Mesenchymal stem cell (in vitro differentiated cells and primary cell): ENCODE data around the gene CEBPE.
"Not testable (repeated sequence)": the region's sequence is repeated elsewhere in the genome, so short reads cannot be mapped to it uniquely, and the experiment has no call there.

Source experiments
- DNase-seq: peaks from one replicate; pipeline ENCODE4 v3.0.0-alpha.2; 2013
- H2AFZ ChIP-seq: one replicate; pipeline ENCODE4 v1.6.1; 2013; ENCODE audit warnings: low read depth, mild to moderate bottlenecking, control low read depth, inconsistent platforms, low read length, moderate library complexity
- H2AK5ac ChIP-seq: 2 replicates; pipeline ENCODE4 v1.6.1; 2013; ENCODE audit warnings: low read length, moderate library complexity, mild to moderate bottlenecking, inconsistent platforms; ENCODE audit not compliant: severe bottlenecking
- H2BK120ac ChIP-seq: one replicate; pipeline ENCODE4 v1.6.1; 2013; ENCODE audit warnings: low read depth, mild to moderate bottlenecking, inconsistent platforms, low read length, moderate library complexity
- H2BK12ac ChIP-seq, 2 experiments: one replicate each; pipeline ENCODE4 v1.6.1; 2013; ENCODE audit warnings: inconsistent platforms in 2 of 2, low read length in 2 of 2, mild to moderate bottlenecking in 2 of 2, moderate library complexity in 2 of 2, control low read depth in 1 of 2
- H2BK15ac ChIP-seq: one replicate; pipeline ENCODE4 v1.6.1; 2013; ENCODE audit warnings: mild to moderate bottlenecking, low read depth, inconsistent platforms; ENCODE audit not compliant: poor library complexity, severe bottlenecking
- H2BK5ac ChIP-seq: 2 replicates; pipeline ENCODE4 v1.6.1; 2013; ENCODE audit warnings: low read depth, mild to moderate bottlenecking, low read length, control low read depth, inconsistent platforms; ENCODE audit not compliant: poor library complexity, severe bottlenecking
- H3K14ac ChIP-seq, 2 experiments: one replicate each; pipeline ENCODE4 v1.6.1; 2013; ENCODE audit warnings: inconsistent platforms in 2 of 2, low read length in 2 of 2, control low read depth in 1 of 2, mild to moderate bottlenecking in 1 of 2, moderate library complexity in 1 of 2
- H3K18ac ChIP-seq, 2 experiments: one replicate each; pipeline ENCODE4 v1.6.1; 2013; ENCODE audit warnings: inconsistent platforms in 2 of 2, low read length in 2 of 2, control low read depth in 1 of 2, low read depth in 1 of 2, mild to moderate bottlenecking in 1 of 2
- H3K23ac ChIP-seq, 2 experiments: one replicate each; pipeline ENCODE4 v1.6.1; 2013; ENCODE audit warnings: inconsistent platforms in 2 of 2, low read length in 2 of 2, mild to moderate bottlenecking in 2 of 2, moderate library complexity in 2 of 2, control low read depth in 1 of 2
- H3K27ac ChIP-seq: 2 replicates; pipeline ENCODE4 v1.5.1; 2013; ENCODE audit warnings: mild to moderate bottlenecking, moderate library complexity, low read length, control low read depth, inconsistent platforms; ENCODE audit not compliant: poor library complexity, severe bottlenecking
- H3K27me3 ChIP-seq, 2 experiments: 2 replicates each; pipeline versions ENCODE4 v1.6.1 to v1.7.0; 2013; ENCODE audit warnings: low read length in 2 of 2, mild to moderate bottlenecking in 2 of 2, moderate library complexity in 2 of 2, control low read depth in 1 of 2, inconsistent platforms in 1 of 2; ENCODE audit not compliant: control insufficient read depth in 1 of 2, insufficient read depth in 1 of 2
- H3K36me3 ChIP-seq, 2 experiments: 2 replicates each; pipeline versions ENCODE4 v1.6.1 to v1.7.0; 2013; ENCODE audit warnings: low read length in 2 of 2, control low read depth in 1 of 2, inconsistent platforms in 1 of 2, low read depth in 1 of 2, mild to moderate bottlenecking in 1 of 2; ENCODE audit not compliant: insufficient read depth in 2 of 2, control insufficient read depth in 1 of 2
- H3K4ac ChIP-seq, 2 experiments: one replicate each; pipeline ENCODE4 v1.6.1; 2013; ENCODE audit warnings: inconsistent platforms in 2 of 2, low read length in 2 of 2, mild to moderate bottlenecking in 2 of 2, moderate library complexity in 2 of 2, control low read depth in 1 of 2, low read depth in 1 of 2
- H3K4me1 ChIP-seq: 2 replicates; pipeline ENCODE4 v1.6.1; 2013; ENCODE audit warnings: low read depth, low read length, control low read depth; ENCODE audit not compliant: control insufficient read depth, insufficient read depth
- H3K4me2 ChIP-seq: 2 replicates; pipeline ENCODE4 v1.6.1; 2013; ENCODE audit warnings: low read length, mild to moderate bottlenecking, inconsistent platforms; ENCODE audit not compliant: poor library complexity, severe bottlenecking
- H3K4me3 ChIP-seq, 2 experiments: 2 replicates each; pipeline versions ENCODE4 v1.5.1 to v1.7.0; 2013; ENCODE audit warnings: low read length in 2 of 2, mild to moderate bottlenecking in 2 of 2, control low read depth in 1 of 2, low read depth in 1 of 2; ENCODE audit not compliant: insufficient read depth in 1 of 2
- H3K79me1 ChIP-seq: replicated peaks from 2 replicates; pipeline ENCODE4 v1.6.1; 2013; ENCODE audit warnings: mild to moderate bottlenecking, control low read depth, low read length, inconsistent platforms; ENCODE audit not compliant: poor library complexity, severe bottlenecking
- H3K9ac ChIP-seq: 2 replicates; pipeline ENCODE4 v1.7.0; 2013; ENCODE audit warnings: mild to moderate bottlenecking, low read length, moderate library complexity
- H3K9me3 ChIP-seq: 2 replicates; pipeline ENCODE4 v1.7.0; 2013; ENCODE audit warnings: mild to moderate bottlenecking, low read length; ENCODE audit not compliant: control insufficient read depth
- H4K8ac ChIP-seq: one replicate; pipeline ENCODE4 v1.6.1; 2013; ENCODE audit warnings: inconsistent platforms, mild to moderate bottlenecking, low read length, moderate library complexity
- H4K91ac ChIP-seq: one replicate; pipeline ENCODE4 v1.6.1; 2013; ENCODE audit warnings: mild to moderate bottlenecking, low read length, inconsistent platforms
- WGBS: methylation state at CpG from one replicate; pipeline ENCODE4 v1.1.7; 2013; ENCODE audit warnings: mixed read lengths; 5-methylcytosine and 5-hydroxymethylcytosine counted together

Gene CEBPE

DNA sequence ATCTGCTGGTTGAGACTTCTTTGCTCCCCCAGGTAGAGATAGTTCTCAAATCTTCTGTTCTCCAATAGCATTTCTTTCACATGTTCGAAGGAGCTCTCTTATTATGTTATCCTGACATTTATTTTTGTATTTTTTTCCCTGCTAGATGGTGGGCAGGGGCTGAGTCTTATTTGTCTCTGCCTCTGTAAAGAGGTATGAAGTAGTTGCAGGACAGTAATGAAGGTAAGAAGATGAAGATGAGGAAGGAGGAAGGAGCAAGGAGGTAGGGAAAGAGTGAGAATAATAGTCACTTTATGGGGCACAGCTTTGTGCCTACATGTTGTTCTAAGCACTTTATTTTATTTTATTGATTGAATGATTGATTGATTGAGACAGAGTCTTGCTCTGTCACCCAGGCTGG is 9.3 kb downstream of the CEBPE start:
- no peak for DNase-seq
- Histone ChIP-seq H3K27ac (no peak overlapping the region), H3K4me2 (no peak overlapping the region), H4K8ac (no peak overlapping the region), H2AFZ (no peak overlapping the region), H3K23ac (no peak overlapping the region), H4K91ac (no peak overlapping the region), H3K9me3 (no peaks in the 10 kb centered on the region), H2AK5ac (no peak overlapping the region), H2BK15ac (no peak overlapping the region), H3K4ac (no peak overlapping the region), H3K79me1 (no peaks in the 10 kb centered on the region), H3K4me1 (peaks cover 20% of the 10 kb centered on the region), H3K14ac (no peak overlapping the region), H3K4me3 (no peak overlapping the region), H2BK12ac (no peak overlapping the region), H3K18ac (no peak overlapping the region), H2BK5ac (no peak overlapping the region), H3K27me3 (peaks cover 3 to 4% of the 10 kb centered on the region in 2 experiments), H3K36me3 (no peaks in the 10 kb centered on the region), H3K9ac (no peak overlapping the region), H2BK120ac (no peak overlapping the region)
- WGBS: 100% methylated on average over 1 of the region's 1 CpG

DNA sequence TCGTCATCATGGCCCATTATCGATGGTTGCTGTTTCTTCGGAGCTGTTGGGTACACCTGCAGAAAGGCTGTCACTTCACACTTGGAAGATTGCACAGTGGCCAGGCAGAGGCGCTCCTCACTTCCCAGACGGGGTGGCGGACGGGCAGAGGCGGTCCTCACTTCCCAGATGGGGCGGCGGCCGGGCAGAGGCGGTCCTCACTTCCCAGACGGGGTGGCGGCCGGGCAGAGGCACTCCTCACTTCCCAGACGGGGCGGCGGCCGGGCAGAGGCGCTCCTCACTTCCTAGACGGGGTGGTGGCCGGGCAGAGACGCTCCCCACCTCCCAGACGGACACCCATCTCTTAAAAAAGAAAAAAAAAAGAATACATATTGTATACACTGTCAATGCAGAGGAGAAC is 10.9 kb downstream of the CEBPE start:
- not testable (repeated sequence) for H3K18ac ChIP-seq, H3K4me2 ChIP-seq, H3K9ac ChIP-seq, H2BK120ac ChIP-seq, H3K14ac ChIP-seq, H2BK5ac ChIP-seq, H2BK12ac ChIP-seq, H3K27ac ChIP-seq, H3K4ac ChIP-seq, H4K8ac ChIP-seq, H3K4me3 ChIP-seq, H2BK15ac ChIP-seq, H3K79me1 ChIP-seq, DNase-seq, H4K91ac ChIP-seq, H3K27me3 ChIP-seq, H3K9me3 ChIP-seq, H2AFZ ChIP-seq, H2AK5ac ChIP-seq, H3K36me3 ChIP-seq, H3K23ac ChIP-seq
- H3K4me1 ChIP-seq: peaks cover 10% of the 10 kb centered on the region
- 98% methylated on average over 15 of the region's 24 CpGs for WGBS

DNA sequence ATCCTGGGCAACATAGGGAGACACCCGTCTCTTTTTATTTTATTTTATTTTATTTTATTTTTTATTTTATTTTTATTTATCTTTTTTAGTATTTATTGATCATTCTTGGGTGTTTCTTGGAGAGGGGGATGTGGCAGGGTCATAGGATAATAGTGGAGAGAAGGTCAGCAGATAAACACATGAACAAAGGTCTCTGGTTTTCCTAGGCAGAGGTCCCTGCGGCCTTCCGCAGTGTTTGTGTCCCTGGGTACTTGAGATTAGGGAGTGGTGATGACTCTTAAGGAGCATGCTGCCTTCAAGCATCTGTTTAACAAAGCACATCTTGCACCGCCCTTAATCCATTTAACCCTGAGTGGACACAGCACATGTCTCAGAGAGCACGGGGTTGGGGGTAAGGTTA is 11.4 kb downstream of the CEBPE start:
- not testable (repeated sequence) for H3K79me1 ChIP-seq, H2BK120ac ChIP-seq, H3K4me3 ChIP-seq, H3K4me2 ChIP-seq, H3K14ac ChIP-seq, DNase-seq, H2BK15ac ChIP-seq, H3K23ac ChIP-seq, H2BK5ac ChIP-seq, H2BK12ac ChIP-seq, H3K27me3 ChIP-seq, H3K9me3 ChIP-seq, H3K4ac ChIP-seq, H3K4me1 ChIP-seq, H4K91ac ChIP-seq, H3K18ac ChIP-seq, H4K8ac ChIP-seq, H3K36me3 ChIP-seq, H2AFZ ChIP-seq, H2AK5ac ChIP-seq, H3K27ac ChIP-seq, H3K9ac ChIP-seq
- WGBS: no CpG with 5 or more reads among the region's 5 CpGs

DNA sequence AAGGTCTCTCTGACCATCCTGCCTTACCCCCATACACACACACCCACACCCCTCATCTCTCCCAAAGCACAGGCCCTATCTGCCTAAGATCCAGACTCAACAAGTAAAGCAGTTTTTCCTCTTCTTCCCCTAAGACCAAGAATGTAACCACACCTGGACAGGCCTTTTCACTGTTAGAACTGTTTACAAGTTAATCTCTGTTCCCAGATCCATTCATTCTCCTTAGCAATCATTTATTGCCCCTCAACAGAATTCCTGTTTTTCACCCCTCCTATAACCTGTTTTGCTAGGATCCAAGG is 12.4 kb downstream of the CEBPE start:
- Histone ChIP-seq H3K9ac (no peak overlapping the region), H2BK15ac (no peak overlapping the region), H3K79me1 (peaks cover 2% of the 10 kb centered on the region), H2BK120ac (no peak overlapping the region), H4K91ac (no peak overlapping the region), H3K36me3 (no peaks in the 10 kb centered on the region), H3K9me3 (no peaks in the 10 kb centered on the region), H2AFZ (no peak overlapping the region), H3K27ac (no peak overlapping the region), H3K4ac (no peak overlapping the region), H3K14ac (no peak overlapping the region), H3K23ac (no peak overlapping the region), H2AK5ac (peak overlapping the region; percentile 31), H3K4me2 (no peak overlapping the region), H4K8ac (no peak overlapping the region), H3K4me3 (no peak overlapping the region), H3K27me3 (peaks cover 3 to 4% of the 10 kb centered on the region in 2 experiments), H3K18ac (no peak overlapping the region), H3K4me1 (peaks cover 6% of the 10 kb centered on the region), H2BK12ac (no peak overlapping the region), H2BK5ac (no peak overlapping the region)
- no peak for DNase-seq
